ENCODE data around the gene PER2. TPM values are rescaled to one million over a fixed set of nuclear protein-coding genes. Genes with fewer than 3 reads are reported as not detected.

The PER2 gene
- total and polyA plus RNA-seq, 9 of the 15 experiments (the other 6 are each of a cell fraction or from before 2014, with no cell fraction given), result 1.1 to 10.3 (median 2.9) TPM

DNA sequence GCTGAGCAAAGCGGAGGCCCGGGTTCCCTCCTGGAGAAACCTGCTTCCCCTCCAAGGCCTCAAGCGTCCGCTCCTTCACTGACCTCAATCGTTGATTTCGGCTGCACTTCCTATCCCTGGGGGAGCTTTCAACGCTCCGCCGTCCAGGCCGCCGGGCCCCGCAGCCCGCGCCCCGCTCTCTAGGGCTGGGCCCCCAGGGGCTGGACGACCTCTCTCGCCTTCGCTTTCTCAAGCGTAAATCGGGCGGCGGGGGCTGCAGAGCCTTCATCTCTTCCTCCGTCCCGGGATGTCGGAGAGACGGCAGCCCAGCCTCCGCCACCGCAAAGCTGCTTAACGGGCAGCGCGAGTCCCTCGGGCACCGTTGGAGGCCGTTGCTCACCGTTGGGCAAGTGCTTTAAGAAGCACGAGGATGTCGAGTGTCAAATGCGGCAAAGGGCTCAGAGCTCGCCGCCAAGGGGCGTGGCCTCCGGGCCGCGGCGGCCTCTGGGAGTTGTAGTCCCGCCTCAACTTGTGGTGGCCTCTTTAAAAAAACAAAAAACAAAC lies 57.1 kb downstream of the PER2 start (continued):
- no peak for TF ChIP-seq HNRNPLL (IDR thresholded peaks at IDR 0.05; ENCODE audit: low read depth, low read length, poor library complexity, severe bottlenecking)
- TF ChIP-seq RAD51 (IDR thresholded peaks at IDR 0.05; ENCODE audit: borderline replicate concordance, low read depth), result no peak
- no peak for TF ChIP-seq HNRNPK (IDR thresholded peaks at IDR 0.05; ENCODE audit: low read depth, low read length, poor library complexity, severe bottlenecking)
- peak; percentile 89 for TF ChIP-seq HCFC1 (IDR thresholded peaks at IDR 0.05; ENCODE audit: low read depth, low read length)
- no peak for TF ChIP-seq NR2F6 (CRISPR knock-in tag; IDR thresholded peaks at IDR 0.05)
- TF ChIP-seq FIP1L1 (IDR thresholded peaks at IDR 0.05; ENCODE audit: low read depth, low read length, poor library complexity, severe bottlenecking), result no peak
- no peak for TF ChIP-seq ZNF445 (CRISPR knock-in tag; IDR thresholded peaks at IDR 0.05; ENCODE audit: low read depth)
- TF ChIP-seq E2F5 (CRISPR knock-in tag; IDR thresholded peaks at IDR 0.05), result no peak
- TF ChIP-seq CAMTA2 (CRISPR knock-in tag; conservative IDR thresholded peaks at IDR 0.05), result no peak
- TF ChIP-seq SIN3A (IDR thresholded peaks at IDR 0.05; ENCODE audit: borderline replicate concordance in 2 of 2, control insufficient read depth in 1 of 2, low read depth in 2 of 2, low read length in 2 of 2), result no peak; a peak in 1 of 4 replicates
- TF ChIP-seq ZNF766 (CRISPR knock-in tag; conservative IDR thresholded peaks at IDR 0.05), result 0 out of 2 replicates have a peak, but pooled peaks have one; percentile 21
- no peak for TF ChIP-seq E2F1 (CRISPR knock-in tag; IDR thresholded peaks at IDR 0.05)
- TF ChIP-seq PHTF2 (CRISPR knock-in tag; IDR thresholded peaks at IDR 0.05), result no peak
- TF ChIP-seq ZFX (CRISPR knock-in tag; IDR thresholded peaks at IDR 0.05), result peak; percentile 67
- no peak for TF ChIP-seq ZNF280A (IDR thresholded peaks at IDR 0.05; ENCODE audit: low read depth, partially characterized antibody)
- TF ChIP-seq, protein P1, sequence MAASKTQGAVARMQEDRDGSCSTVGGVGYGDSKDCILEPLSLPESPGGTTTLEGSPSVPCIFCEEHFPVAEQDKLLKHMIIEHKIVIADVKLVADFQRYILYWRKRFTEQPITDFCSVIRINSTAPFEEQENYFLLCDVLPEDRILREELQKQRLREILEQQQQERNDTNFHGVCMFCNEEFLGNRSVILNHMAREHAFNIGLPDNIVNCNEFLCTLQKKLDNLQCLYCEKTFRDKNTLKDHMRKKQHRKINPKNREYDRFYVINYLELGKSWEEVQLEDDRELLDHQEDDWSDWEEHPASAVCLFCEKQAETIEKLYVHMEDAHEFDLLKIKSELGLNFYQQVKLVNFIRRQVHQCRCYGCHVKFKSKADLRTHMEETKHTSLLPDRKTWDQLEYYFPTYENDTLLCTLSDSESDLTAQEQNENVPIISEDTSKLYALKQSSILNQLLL (CRISPR knock-in tag; IDR thresholded peaks at IDR 0.05; ENCODE audit: borderline replicate concordance), result no peak
- no peak for TF ChIP-seq ZNF12 (CRISPR knock-in tag; IDR thresholded peaks at IDR 0.05)
- TF ChIP-seq MYC (IDR thresholded peaks at IDR 0.05; ENCODE audit: low read depth, low read length), result peak; percentile 73; the same call in 1 of the 2 replicates
- no peak for TF ChIP-seq MYC (CRISPR knock-in tag; IDR thresholded peaks at IDR 0.05; ENCODE audit: borderline replicate concordance, low read depth)
- no peak for TF ChIP-seq PPARD (CRISPR knock-in tag; IDR thresholded peaks at IDR 0.05)
- TF ChIP-seq ZC3H11A (IDR thresholded peaks at IDR 0.05; ENCODE audit: low read depth, low read length), result no peak
- no peak for TF ChIP-seq NR4A1 (CRISPR knock-in tag; IDR thresholded peaks at IDR 0.05)
- no peak for TF ChIP-seq NR4A1 (tag; IDR thresholded peaks at IDR 0.05)
- peak; percentile 41; the same call in 1 of the 2 replicates for TF ChIP-seq CREM (IDR thresholded peaks at IDR 0.05; ENCODE audit: low read depth)

All from K562 (cell line).